ENCODE data around the gene NUP210.

NUP210 gene

GRCh38 chr3:13280122-13280790, 139.9 kb downstream of the NUP210 start:
- TF ChIP-seq, protein P1, sequence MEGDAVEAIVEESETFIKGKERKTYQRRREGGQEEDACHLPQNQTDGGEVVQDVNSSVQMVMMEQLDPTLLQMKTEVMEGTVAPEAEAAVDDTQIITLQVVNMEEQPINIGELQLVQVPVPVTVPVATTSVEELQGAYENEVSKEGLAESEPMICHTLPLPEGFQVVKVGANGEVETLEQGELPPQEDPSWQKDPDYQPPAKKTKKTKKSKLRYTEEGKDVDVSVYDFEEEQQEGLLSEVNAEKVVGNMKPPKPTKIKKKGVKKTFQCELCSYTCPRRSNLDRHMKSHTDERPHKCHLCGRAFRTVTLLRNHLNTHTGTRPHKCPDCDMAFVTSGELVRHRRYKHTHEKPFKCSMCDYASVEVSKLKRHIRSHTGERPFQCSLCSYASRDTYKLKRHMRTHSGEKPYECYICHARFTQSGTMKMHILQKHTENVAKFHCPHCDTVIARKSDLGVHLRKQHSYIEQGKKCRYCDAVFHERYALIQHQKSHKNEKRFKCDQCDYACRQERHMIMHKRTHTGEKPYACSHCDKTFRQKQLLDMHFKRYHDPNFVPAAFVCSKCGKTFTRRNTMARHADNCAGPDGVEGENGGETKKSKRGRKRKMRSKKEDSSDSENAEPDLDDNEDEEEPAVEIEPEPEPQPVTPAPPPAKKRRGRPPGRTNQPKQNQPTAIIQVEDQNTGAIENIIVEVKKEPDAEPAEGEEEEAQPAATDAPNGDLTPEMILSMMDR (IDR thresholded peaks at IDR 0.05; ENCODE audit: low read depth, low read length), result no peak
- Histone ChIP-seq H3K27me3 (ENCODE audit: insufficient read depth, low read depth, severe bottlenecking) (no peaks in the 10 kb centered on the region), H3K4me3 (ENCODE audit: low read depth, low read length) (no peak overlapping the region), H3K27ac (peak overlapping the region; percentile 94; the same call in 1 of the 2 replicates), H3K36me3 (no peaks in the 10 kb centered on the region), H3K9me3 (ENCODE audit: severe bottlenecking) (peaks cover 5% of the 10 kb centered on the region)
- no peak for DNase-seq

DNA sequence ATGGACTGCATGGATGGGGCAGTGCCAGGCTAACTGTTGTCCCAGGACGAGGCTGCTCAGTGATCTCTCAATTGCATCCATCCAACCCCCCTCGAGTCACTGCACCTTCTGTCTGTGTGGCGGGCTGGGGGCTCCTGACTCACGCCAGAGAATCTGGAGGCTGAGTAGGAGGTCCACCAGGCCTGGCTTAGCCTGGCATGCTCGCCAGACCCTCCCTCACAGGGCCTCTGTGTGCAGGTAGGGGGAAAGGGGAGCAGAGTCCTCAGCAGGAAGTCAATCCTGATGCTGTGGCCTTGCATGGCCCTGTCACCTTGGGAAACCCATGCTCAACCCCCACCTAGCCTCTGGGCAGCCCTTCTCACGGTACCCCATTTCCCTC, 140.6 kb downstream of the NUP210 start:
- H3K4me3 ChIP-seq (ENCODE audit: low read depth, low read length), result no peak overlapping the region
- DNase-seq, result no peak
- H3K27me3 ChIP-seq (ENCODE audit: insufficient read depth, low read depth, severe bottlenecking), result no peaks in the 10 kb centered on the region
- TF ChIP-seq, protein P1 (IDR thresholded peaks at IDR 0.05; ENCODE audit: low read depth, low read length), result no peak
- no peak overlapping the region for H3K27ac ChIP-seq
- H3K9me3 ChIP-seq (ENCODE audit: severe bottlenecking), result peaks cover 5% of the 10 kb centered on the region
- H3K36me3 ChIP-seq, result no peaks in the 10 kb centered on the region; the same call in 1 of the 2 replicates

DNA sequence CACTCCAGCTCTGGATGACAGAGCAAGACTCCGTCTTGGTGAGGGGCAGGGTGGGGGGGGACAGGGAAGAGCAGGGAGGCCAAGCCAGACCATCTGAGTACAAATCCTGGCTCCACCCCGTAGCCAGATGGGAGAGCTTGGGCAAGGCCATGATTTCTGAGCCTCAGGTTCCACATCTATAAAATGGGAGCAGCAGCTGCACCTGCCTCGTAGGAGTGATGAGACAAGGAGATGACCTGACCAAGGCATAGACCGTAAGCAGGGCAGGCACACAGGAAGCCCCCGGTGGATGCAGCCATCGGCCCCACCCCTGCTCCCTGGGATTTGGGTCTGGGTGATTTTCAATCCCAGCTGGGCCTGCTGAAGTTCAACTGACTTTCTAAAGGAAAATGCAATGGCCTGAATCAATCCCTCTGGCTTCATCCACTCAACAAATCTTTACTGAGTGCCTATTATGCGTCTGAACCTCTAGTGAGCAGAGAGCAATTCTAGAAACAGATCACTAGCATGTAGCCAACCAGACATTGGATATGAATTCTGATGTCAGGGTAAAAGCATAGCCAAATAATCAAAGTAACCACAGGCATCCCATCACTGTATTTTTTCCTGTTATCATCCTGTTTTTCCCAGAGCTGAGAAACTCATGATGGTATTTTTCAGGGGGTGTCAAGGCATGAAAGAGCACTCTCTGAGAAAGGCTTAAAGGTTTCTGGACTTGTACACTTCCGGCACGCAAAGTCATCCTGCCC, 141.2 kb downstream of the NUP210 start:
- H3K36me3 ChIP-seq, result no peaks in the 10 kb centered on the region; the same call in 1 of the 2 replicates
- no peak for DNase-seq
- TF ChIP-seq, protein P1 (IDR thresholded peaks at IDR 0.05; ENCODE audit: low read depth, low read length), result no peak
- H3K27ac ChIP-seq, result no peak overlapping the region
- H3K4me3 ChIP-seq (ENCODE audit: low read depth, low read length), result no peak overlapping the region
- H3K9me3 ChIP-seq (ENCODE audit: severe bottlenecking), result peaks cover under 1% of the 10 kb centered on the region
- H3K27me3 ChIP-seq (ENCODE audit: insufficient read depth, low read depth, severe bottlenecking), result no peaks in the 10 kb centered on the region

DNA sequence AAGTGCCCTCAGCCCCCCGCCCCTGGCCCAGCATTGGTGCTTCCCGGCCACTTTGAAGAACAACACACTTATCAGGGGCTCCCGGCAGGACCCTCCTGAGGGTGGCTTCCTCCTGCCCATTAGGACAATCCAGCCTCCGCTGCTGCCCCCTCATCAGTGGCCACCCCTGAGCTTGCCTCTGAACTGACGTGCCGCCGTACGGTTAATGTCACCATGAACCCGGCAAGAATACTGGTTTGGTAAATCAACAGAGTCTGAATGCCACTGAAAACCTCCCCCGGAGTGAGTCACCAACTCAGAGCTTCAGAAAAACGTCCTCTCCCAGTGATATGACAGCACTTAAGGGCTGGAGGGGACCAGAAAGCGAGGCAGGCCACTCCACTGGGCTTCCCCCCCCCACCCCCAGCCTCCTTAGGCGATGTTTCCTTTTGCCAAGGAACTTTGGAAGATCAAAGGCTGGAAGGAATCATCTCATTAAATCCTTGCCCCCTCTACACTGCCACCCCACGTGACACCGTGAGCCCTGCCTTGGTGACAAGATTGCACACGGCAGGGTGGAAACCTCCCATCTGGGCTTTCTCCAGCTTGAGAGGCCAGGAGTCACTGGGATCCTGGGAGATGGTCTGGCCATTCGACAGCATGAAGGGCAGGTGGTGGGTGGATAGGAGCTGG, 142.1 kb downstream of the NUP210 start:
- no peak overlapping the region for H3K4me3 ChIP-seq (ENCODE audit: low read depth, low read length)
- no peaks in the 10 kb centered on the region; the same call in 1 of the 2 replicates for H3K36me3 ChIP-seq
- H3K27me3 ChIP-seq (ENCODE audit: insufficient read depth, low read depth, severe bottlenecking), result no peaks in the 10 kb centered on the region
- DNase-seq, result peak; percentile 64
- peak overlapping the region; percentile 27 for H3K27ac ChIP-seq
- no peaks in the 10 kb centered on the region for H3K9me3 ChIP-seq (ENCODE audit: severe bottlenecking)
- TF ChIP-seq, protein P1 (IDR thresholded peaks at IDR 0.05; ENCODE audit: low read depth, low read length), result no peak

DNA sequence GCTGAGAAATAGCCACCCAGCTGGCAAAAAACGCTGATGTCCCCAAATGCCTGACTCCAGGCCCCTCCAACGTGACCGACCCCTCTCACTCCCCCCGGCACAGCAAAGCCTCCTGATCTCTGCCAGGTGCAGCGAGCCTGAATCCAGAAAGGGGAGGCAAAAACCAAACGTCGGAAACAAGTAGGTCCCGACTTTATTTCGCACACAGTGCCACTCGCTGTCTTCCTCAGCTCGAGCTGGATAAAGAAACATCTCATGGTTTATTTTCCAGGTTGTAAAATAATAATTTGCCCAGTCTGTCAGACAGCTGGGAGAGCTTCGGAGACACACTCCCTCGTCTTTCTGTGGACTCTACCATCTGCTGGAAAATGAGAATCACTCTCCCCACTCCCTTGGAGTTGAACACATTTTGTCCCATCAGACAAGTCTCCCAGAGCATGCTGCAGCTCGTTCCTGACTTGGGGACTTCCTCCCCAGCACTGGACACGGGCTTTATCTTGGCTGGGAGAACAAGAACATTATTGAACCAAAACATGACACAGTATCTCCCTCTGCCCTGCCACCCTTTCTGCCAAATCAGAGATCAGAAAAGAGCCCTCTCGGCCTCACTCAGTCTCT, 142.8 kb downstream of the NUP210 start:
- Histone ChIP-seq H3K27me3 (ENCODE audit: insufficient read depth, low read depth, severe bottlenecking) (no peaks in the 10 kb centered on the region), H3K36me3 (no peaks in the 10 kb centered on the region; the same call in 1 of the 2 replicates), H3K4me3 (ENCODE audit: low read depth, low read length) (no peak overlapping the region), H3K27ac (peak overlapping the region; percentile 27), H3K9me3 (ENCODE audit: severe bottlenecking) (no peaks in the 10 kb centered on the region)
- DNase-seq, result no peak
- TF ChIP-seq, protein P1 (IDR thresholded peaks at IDR 0.05; ENCODE audit: low read depth, low read length), result no peak
